Brain pericyte (primary cell): ENCODE data around the gene DOCK8.
"Not testable (repeated sequence)": the region's sequence is repeated elsewhere in the genome, so short reads cannot be mapped to it uniquely, and the experiment has no call there.

Experiments used
- DNase-seq: peaks from one replicate; pipeline ENCODE4 v3.0.0-alpha.2; 2012; ENCODE audit warnings: low read depth, low spot score

DOCK8 gene

DNA sequence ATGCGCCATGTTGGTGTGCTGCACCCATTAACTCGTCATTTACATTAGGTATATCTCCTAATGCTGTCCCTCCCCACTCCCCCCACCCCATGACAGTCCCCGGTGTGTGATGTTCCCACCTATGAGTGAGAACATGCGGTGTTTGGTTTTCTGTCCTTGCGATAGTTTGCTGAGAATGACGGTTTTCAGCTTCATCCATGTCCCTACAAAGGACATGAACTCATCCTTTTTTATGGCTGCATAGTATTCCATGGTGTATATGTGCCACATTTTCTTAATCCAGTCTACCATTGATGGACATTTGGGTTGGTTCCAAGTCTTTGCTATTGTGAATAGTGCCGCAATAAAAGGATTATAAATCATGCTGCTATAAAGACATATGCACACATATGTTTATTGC, 195.0 kb downstream of the DOCK8 start:
- DNase-seq, result not testable (repeated sequence)

DNA sequence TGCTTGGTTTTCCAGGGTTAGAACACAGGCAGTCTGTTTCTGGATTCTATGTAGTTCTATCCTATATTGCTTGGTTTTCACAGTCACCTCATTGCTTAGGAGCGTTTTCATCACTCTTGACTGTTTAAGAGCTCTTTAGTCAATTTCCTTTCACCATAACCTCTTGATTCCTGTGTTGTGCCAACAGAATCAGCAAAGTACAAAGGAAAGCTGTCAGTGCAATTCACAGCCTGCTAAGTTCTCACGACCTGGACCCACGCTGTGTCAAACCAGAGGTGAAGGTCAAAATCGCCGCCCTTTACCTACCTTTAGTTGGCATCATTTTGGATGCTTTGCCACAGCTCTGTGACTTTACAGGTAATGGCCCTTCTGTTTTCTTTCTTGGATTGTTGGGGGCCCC, 199.9 kb downstream of the DOCK8 start:
- no peak for DNase-seq

DNA sequence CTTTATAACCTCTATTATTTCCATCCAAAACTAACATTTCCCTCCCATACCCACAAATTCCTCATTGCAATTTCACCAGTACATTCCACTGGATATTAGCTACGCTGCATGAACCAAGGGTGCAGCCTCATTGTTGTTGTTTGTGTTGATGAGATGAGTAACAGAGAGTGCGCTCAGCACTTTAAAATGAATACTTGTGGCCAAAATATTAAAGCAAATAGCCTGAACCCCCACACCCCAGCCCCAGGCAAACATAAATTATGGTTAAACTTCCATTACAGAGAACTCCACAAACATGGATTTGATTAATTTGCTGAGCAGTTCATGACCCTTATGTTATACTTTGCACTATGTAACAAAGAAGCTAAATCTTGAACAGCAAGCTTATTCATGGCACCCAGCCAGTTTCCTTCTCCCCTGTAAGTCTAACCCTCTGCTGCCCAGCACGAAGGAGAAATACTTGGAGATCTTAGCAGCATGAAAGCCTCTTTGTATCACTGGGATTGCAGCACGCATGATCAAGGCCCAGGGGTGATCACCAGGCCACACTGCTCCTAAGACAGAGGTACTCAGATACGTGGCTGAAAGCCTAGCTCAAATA, 205.0 kb downstream of the DOCK8 start:
- no peak for DNase-seq

DNA sequence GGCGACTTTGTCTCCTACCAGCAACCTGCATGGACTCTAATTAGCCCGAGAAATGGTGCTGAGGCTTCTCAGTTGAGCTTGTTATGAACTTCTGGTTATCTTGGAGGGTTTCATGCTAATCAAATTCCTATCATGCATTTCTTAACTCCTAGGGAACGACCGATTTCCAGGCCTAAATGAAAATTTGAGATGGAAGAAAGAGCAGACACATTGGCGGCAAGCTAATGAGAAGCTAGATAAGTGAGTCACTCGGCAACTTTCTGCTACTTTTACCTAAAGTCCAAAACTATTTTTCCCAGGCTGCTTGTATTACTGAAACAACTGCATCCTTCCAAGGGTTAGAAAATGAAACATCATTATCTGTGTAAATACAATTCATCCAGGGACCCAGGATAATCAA, 207.2 kb downstream of the DOCK8 start:
- DNase-seq, result no peak

DNA sequence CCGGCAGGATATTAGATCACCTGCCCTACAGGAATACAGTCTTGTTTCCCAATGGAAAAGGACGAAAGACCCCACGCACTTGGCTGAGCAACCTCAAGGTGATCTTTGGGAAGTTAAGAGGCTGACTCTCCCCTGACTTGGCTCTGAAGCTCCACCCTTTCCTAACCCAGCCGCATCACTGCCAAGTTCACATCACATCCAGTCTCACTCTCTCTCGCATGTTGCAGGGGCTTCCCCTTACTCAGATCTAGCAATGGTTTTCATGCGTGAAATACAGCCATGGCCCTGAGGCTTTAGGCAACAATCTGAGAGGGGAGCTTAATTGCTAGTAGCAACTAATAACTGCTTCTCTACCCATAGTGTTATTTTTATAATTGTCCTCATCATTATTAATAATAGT, 211.6 kb downstream of the DOCK8 start:
- DNase-seq, result no peak

DNA sequence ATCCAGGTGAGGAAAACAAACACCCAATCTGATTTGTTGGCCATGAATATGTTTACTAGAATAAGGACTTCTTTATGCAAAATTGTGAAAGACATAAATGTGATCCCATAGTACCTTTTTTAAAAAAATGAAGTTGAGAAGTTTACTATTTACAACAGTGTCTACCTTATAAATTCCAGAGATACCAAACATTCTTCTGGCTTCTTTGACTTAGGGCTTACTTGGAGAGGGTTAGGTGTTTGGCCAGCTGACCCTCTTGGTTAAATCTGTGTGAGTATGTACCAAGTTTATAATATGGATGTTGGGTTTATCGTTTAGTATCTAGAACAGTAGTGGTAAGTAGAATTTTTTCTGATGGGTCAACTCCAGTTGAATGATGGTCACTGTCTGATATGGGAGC, 212.3 kb downstream of the DOCK8 start:
- DNase-seq, result no peak

DNA sequence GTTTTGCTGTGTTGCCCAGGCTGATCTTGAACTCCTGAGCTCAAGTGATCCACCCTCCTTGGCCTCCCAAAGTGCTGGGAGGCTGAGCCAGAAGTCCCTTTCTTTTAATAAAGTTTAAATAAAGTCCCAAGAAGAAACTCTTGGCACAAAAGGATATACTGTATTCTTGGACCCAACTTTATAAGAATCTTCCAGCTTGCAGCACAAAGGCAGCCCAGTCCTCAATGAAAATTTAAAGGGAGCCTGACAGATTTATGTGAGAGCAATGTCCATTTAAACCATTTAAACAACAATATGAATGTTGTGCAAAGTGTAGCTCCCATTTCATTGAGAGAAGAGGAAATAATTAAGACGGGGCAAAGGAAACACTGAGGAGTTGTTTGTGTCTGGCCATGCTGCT, 217.0 kb downstream of the DOCK8 start:
- DNase-seq, result no peak

DNA sequence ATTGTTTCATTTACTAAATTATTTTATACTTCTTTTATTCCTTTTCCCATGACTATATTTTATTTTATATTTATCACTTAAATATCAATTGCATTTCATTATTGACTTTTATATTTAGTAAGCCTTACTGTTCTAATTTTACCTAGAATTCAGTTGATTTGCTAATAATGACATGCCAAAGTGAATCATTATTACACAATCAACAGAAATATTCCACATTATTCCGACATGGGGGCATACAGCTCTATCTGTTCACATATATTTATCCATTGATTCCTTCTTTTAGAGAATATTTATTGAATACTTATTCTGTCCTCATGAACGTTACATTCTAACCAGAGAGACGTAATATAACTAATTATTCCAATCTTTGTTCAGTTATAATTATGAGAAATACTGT, 221.8 kb downstream of the DOCK8 start:
- no peak for DNase-seq

DNA sequence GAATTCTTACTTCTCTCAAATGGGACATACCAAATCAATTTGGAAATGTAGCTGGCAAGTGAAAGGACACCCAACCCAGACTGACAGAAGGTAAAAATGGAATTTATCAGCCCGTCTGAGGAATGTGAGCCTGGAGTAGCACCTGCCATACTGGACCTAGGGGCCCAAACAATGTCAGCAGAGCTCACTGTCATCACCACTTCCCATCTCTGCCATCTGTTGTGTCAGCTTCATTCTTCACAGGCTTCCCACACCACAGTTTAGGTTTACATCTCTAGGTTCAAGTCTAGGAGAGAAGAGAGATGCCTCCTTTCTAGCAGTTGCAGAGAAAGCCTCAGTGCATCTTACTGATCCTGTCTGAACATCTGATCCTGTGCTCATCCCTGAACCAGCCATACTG, 222.4 kb downstream of the DOCK8 start:
- no peak for DNase-seq

DNA sequence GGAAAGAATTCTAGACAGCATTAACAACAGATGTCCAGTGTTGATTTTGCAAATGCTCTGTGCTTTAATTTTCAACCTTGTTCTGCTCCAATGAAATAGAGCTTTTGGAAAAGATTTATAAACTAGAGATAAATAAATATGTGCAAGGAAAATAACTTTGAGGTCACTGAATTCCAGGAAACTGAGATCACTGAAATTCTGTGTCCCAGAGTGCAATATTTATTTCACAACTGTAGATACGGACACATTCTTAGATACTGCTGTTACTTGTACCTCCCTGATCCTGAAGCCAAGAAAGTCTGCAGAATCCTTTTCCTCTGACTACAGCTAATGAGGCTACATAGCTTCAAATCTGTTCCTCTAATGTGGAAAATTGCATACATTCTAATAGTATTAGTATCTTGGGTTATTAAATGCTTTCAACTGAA, 222.9 kb downstream of the DOCK8 start:
- no peak for DNase-seq

DNA sequence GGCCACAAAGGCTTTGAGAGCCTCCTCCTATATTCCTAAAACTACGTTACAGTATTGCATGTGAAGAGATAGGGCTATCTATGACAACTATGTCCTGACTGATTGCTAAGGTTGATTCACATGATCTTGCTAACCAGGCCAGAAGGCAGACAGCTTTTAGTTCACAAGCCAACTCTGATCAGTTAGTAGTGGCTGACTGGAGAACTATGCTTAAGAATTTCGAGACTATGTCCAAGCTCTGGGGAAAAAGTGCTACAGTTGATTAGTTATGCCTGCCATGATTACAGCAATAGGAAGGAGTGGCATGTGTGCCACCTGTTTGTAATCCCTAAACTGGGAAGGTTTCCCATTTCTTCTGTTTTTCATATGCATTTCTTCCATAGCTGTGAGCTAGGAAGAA, 223.4 kb downstream of the DOCK8 start:
- DNase-seq, result no peak

DNA sequence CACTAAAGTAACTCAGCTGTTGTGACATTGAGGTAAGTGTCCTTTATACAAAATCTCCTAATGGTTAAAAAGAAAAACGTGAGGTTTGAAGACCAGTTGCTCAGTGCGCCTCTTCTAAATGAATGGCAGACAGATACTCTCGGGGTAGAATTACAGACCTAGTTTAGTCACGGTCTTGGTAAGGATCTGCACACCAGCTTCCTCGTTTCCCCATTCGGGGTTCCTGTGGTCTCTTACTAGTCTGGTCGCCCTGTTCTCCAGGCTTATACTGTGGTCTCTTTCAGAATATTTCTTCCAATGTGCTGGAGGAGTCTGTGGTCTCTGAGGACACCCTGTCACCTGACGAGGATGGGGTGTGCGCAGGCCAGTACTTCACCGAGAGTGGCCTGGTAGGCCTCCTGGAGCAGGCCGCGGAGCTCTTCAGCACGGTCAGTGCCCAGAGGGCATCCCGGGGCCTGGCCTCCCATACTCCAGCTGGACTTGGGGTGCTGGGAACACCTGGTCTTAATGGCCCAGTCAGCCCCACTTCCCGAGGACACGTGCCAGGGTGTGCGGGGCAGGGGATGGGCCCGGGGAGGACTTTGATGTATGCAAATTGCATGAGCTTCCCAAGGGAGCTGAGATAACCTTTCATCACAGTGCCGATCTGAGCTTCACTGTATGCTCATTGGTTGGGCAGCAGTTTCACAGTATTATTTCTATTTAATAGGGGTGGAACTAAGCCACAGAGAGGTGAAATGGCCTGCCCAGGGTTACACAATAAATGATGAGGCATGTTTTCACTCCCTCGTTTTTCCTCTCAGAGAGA, 224.5 kb downstream of the DOCK8 start:
- DNase-seq, result no peak

DNA sequence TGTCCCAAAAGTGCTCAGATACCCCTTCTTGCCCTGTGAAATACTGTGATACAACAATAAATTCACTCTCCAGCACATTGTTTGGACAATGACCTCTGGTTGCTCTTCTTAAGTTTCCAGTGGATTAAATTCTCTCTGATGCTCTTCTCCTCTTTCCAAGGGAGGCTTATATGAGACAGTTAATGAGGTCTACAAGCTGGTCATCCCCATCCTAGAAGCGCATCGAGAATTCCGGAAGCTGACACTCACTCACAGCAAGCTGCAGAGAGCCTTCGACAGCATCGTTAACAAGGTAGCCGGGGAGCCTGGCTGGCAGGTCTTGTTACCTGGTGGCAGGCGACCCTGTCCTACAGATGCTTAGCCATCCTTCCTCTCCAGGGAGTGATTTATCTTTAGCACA, 226.5 kb downstream of the DOCK8 start:
- no peak for DNase-seq

DNA sequence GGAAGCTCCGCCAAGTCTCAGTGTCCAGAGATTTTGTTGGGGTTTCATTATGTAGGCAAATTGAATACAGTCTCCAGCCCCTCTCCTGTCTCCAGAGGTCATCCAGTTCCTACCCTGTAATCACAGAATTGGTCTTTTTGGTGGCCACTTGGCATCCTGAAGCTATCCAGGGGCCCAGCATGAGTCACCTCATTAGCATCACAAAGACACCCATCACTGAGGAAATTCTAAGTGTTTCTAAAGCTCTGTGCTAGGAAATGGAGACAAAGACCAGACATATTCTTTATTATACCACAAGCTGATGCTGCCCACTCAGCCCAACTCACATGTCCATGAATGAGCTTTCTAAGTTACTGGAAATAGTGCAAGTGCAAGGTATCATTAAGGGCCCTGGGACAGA, 229.9 kb downstream of the DOCK8 start:
- DNase-seq, result no peak

DNA sequence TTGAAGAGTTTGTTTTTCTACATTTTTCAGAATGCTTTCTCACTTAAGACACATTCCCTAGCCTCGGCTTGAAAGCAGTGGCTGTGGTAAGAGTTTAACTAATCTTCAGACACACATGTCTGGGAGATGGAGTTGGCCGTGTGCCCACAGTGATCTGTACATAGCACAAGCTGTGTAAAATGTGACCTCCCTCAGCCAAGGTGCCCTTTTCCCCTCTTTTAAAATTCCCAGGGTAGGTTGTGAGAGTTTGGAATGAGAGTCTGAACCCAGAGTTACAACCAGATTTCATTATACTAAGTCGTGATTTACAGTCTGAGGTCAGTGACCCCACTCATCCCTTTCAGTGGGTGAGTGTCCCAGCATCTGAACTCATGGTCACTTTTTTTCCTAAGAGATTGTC, 230.4 kb downstream of the DOCK8 start:
- DNase-seq, result no peak

DNA sequence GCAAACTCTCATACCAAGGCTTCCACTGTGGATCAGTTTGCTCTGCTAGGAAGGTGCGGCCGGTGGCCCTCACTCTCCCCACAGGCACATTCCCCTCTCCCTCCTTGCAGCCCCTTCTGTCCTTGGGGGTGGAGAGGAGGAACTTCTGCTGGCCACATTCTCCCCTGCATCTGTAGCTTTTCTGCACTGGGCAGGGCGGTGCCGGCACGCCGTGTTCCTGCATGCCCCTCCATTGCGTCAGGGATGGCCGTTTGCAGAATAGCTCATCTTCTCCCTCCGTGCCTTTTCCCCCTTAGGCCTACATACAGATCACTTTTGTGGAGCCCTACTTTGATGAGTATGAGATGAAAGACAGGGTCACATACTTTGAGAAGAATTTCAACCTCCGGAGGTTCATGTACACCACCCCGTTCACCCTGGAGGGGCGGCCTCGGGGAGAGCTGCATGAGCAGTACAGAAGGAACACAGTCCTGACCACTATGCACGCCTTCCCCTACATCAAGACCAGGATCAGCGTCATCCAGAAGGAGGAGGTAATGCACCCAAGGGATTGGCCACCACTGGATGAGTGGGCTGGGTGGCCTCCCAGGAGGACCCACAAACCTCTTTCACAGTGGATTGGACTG, 231.5 kb downstream of the DOCK8 start:
- DNase-seq, result no peak

DNA sequence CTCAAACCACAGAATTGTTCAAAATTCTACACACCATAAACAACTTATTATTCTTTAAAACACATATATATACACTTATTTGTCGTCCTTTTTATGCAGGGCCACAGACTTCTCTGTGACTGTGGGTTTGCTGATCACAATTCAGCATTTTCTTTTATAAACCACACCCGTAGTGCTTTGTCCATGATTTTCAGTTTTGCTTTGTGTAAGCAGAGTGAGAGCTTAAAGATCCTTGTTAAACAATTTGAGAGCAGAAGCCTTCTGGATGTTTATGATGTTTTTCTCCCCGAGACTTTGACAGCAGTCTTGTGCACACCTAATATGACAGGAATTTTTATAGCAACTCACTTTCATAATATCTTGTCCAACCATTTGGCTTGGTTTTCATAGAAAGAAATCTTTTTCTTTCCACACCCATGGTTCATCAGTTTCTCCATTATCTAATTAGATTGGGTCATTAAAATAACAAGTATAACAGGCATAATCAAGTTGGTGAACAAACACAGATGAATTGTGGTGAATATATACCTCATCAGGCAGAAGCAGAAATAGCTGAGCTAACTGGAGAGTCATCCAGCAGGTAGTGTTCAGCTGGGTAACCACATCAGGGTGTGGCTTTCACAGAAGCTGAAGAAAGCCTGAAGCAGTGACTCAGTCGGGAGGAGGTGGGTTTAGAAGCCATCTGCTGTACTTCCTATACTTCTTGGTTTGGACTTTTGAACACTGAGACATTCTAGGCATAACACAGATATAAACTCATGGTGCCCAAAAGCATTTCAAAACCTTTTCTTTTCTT, 232.8 kb downstream of the DOCK8 start:
- no peak for DNase-seq

DNA sequence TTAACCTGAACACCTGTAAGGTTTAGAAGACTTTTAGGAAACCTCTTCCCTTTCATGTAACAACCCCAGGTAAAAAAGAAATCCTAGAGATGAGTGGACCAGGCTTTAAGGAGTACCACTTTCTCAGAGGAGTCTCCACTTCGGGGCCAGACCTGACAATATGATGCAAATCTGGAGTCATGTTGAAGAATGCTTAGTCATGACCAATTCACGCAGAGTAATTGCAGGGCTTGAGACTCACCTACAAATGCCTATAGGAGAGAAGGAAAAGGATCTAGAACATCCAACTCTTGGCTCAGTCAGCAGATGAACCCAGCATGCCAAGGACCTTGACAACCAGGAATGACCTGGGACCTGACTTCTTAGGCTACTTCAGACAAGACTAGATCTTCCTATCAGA, 235.4 kb downstream of the DOCK8 start:
- no peak for DNase-seq

DNA sequence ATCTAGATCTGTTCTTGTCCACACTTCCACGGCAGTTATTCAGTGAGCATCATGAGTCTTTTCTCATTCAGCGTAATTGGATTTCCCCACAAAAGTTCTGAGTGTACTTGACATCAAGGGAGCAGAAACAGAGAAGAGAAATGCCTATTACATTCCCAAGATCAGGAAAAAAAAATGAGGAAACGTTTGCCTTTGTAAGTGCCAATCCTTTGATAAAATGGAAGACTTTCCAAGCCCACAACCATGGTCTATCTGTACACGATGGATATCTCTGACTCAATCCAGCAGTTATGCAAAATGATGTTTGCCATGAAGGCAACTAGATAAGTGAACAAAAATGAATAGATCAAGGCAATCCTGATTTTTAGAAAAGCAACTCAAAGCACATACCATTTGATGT, 235.9 kb downstream of the DOCK8 start:
- no peak for DNase-seq

DNA sequence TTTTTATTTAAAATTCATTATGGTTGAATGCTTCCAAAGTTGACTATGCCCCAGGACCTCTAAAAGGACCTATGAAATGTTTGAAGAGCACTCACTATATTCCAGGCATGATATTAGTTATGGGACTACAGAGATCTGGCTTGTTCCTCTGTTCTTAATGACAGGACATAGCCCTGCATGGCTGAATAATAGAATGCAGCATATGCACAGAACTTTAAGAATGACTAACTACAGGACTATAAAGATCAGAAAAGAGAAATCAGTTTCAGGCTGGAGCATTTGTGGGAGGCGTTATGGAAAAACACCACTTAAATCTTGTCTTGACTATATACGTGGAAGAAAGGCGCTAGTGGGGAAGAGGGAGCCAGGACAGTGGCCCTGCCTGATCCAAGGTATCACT, 239.2 kb downstream of the DOCK8 start:
- no peak for DNase-seq

DNA sequence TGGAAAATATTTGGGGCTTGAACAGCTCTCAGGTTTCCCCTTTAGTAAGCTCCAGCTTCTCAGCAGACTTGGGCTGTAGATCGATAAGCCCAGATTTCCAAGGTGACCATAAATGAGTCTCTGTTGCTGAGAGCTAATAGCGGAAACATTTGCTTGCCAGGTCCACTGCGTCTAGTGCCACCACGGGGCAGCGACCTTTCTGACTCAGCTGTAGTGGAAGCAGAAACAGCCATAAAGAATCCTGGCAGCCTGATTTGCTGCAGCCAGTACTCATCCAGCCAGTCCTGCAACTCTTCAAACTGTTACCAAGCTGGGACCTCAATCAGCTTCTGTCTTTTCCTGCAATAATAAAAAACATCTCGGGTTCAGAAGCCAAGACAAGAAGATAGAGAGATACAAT, 241.7 kb downstream of the DOCK8 start:
- DNase-seq, result no peak

DNA sequence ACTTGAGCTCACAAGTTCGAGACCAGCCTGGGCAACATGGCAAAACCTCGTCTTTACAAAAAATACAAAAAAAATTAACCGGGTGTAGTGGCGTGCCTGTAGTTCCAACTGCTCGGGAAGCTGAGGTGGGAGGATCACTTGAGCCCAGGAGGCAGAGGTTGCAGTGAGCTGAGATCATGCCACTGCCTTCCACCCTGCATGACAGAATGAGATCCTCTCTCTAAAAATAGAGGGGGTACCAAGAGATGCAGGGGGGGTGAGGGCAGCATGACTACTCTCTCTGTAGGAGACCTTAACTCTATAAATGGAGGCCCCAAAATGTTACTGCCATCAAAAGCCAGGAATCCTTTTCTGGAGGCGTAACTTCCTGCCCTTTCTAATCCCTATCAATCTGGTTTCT, 243.9 kb downstream of the DOCK8 start:
- DNase-seq, result no peak
